SH-SY5Y (cell line): ENCODE measurements around the gene INPP5E.

Source experiments
- GATA2 ChIP-seq: IDR thresholded peaks from 2 replicates; pipeline ENCODE4 v1.6.1; 2011; ENCODE audit warnings: mild to moderate bottlenecking, low read depth, low read length
- GATA3 ChIP-seq: IDR thresholded peaks from 2 replicates; pipeline ENCODE4 v1.6.1; 2011; ENCODE audit warnings: low read depth, mild to moderate bottlenecking, low read length, moderate library complexity

INPP5E gene

DNA sequence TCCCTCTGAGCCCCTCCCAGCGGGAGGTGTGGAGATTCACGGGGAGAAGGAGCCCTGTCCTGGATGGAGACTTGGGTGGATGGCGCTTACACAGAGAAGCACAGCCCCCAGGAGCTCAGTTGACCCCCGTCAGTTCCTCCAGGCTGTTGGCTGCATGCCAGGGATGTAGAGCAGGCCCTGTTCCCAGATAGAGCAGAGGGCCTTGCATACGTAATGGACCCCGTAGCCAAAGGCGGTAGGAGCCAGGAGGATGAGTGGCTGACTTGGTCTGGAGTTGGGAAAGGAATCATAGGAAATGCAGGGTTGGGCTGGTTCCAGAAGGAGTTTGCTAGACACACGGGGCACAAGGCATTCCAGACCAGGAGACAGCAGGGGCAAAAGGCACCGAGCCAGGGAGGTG is 26.7 kb downstream of the INPP5E start:
- no peak for TF ChIP-seq GATA3

DNA sequence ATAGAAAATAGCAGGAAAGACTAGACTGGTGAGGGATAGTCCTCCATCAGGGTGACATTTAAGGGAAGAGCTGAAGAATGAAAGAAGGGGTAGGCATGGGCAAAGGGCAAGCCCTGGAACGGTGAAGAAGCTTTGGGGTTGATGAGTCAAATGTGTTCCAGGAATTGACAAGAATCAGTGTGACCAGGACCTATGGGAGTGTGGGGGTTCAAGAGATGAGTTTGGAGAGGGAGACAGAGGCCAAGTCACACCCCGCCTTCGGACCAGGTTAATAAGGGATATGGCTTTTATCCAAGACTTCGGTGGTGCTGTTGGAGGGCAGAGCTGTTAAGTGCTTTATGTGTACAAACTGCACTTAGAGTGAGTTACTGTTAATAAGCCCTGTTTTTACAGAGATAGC is 28.3 kb downstream of the INPP5E start:
- TF ChIP-seq GATA2 (no peak), GATA3 (no peak)

DNA sequence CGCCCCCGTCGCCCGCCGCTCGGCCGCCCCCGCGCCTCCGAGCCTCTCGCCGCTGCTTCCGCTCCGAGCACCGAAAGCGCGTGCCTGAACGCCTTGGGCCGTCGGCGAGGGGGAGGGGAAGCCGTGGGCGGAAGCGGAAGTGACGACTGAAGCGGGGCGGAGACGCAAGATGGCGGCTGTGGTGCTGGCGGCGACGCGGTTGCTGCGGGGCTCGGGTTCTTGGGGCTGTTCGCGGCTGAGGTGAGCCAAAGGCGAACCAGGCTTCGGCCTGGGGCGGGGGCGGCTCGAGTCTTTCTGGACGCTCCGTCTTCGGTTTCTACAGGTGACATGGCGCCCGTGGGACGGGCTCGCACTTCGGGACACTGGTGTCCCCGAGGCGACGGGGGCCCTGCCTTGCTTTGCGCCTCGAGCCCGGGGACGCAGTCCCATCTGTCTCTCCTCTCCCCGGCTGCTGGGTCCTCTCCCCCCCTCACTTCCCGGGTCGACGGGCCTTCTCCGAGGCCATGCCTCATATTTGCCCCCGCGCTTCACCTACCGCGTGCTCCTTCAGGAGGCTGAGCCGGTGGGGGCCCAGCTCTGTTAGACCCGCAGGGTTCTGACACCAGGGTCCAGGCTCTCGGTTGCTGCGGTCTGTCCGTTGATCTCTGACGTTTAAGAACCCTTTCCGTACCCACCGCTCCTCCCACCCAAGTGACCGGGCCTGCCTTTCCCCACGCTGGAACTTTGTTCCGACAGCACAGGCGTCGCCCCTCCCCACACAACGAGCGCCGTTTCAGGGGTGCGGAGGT is 29.0 kb downstream of the INPP5E start, which contains the start of the genes ENTR1 and PMPCA:
TSS of gene ENTR1 (minus strand) at position 115 of the 788 bp plus-strand sequence. CDS start 217 bp downstream, outside the sequence.
TSS of gene PMPCA (plus strand) at position 159 of the 788 bp plus-strand sequence. CDS start at position 170, 11 bp downstream.
- TF ChIP-seq GATA3: no peak
- TF ChIP-seq GATA2: no peak

- TF ChIP-seq GATA2 (no peak), GATA3 (no peak)
Observed at GRCh38 chr9:136409557-136410455, 29.8 kb downstream of the INPP5E start.

DNA sequence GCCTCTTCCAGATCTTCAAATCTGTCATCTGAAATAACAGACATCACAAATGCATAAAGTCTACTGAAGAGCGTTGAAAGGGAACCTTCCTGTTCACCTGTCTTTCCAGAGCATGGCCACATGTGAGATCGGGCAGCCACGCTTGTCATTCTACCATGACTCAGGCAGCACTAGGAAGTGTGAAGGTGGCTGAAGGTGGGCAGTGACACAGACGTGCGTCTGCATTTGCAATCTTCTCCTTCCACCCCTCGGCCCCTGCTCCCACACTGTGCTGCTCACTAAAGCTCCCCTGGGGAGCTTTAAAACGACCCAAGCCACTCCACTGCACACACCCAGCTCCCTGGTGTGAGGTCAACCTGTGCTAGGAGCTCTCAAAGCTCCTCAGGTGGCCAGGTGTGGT is 31.7 kb downstream of the INPP5E start:
- TF ChIP-seq GATA3 (no peak), GATA2 (no peak)

DNA sequence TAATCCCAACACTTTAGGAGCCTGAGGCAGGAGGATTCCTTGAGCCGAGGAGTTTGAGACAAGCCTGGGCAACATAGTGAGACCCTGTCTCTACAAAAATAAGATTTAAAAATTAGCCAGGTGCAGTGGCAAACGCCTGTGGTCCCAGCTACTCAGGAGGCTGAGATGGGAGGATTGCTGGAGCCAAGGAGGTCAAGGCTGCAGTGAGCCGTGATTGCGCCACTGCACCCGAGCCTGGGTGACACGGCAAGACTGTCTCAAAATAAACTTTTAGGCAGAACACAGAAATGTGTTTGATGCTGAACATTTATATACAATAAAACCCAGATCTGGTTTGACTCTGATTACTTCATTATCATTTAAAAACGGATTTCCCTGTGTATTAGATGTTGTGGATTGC is 34.2 kb downstream of the INPP5E start:
- TF ChIP-seq GATA2: no peak

DNA sequence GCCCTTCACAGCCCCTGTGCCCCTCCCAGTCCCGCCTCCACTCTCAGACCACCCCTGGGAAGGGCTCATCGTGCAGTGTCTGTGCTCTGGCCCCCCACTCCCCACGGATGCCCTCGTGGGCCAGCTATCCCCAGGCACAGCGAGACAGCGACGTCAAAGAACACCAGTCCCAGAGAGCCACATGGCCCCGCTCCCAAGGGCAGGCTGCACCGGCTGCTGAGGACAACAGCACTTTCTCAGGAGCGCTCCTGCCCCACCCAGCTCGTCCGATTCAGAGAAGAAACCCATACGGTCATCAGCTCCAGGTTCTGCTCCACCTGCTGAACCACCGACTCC is 34.9 kb downstream of the INPP5E start:
- no peak for TF ChIP-seq GATA3
- TF ChIP-seq GATA2: no peak

GRCh38 chr9:136403915-136404800 is 35.5 kb downstream of the INPP5E start:
- TF ChIP-seq GATA3: no peak
- TF ChIP-seq GATA2: no peak

GRCh38 chr9:136403538-136403914 is 36.1 kb downstream of the INPP5E start:
- no peak for TF ChIP-seq GATA3
- TF ChIP-seq GATA2: no peak

GRCh38 chr9:136402067-136402466 is 37.6 kb downstream of the INPP5E start:
- TF ChIP-seq GATA3: no peak

DNA sequence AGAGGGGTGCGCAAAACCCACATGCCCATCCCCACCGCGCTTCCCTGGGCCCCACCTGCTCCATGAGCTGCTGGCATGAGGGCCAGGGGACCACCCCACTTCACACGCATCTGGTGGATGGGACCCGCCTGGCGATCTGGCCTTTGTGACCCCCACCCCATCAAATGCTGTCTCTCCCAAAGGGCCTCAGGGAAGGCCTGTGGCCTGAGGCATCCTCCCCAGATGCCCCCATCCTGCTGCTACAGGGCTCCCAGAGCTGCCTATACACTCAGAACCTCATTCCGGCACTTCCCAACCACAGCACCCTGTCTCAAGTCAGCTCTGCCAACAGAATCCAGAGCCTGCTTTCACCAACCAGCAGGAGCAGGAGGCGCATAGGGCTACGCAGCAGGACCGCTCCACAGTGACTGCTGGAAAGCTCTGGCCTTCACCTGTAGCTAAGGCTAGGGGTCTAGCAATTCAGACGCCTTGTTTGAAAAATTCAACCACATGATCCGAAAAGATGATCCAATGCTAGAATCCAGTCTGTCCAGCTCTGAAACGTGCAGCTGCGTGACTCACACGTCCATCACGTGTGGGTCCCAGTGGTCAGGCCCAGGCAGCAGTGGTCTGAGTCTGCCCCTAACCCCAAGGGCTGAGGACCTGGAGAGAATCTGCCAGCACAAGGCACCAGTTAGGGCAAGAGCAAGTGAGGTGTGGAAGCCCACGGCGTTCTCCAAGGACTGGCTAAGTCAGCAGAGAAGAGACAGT is 38.3 kb downstream of the INPP5E start:
- TF ChIP-seq GATA2: no peak
- no peak for TF ChIP-seq GATA3

DNA sequence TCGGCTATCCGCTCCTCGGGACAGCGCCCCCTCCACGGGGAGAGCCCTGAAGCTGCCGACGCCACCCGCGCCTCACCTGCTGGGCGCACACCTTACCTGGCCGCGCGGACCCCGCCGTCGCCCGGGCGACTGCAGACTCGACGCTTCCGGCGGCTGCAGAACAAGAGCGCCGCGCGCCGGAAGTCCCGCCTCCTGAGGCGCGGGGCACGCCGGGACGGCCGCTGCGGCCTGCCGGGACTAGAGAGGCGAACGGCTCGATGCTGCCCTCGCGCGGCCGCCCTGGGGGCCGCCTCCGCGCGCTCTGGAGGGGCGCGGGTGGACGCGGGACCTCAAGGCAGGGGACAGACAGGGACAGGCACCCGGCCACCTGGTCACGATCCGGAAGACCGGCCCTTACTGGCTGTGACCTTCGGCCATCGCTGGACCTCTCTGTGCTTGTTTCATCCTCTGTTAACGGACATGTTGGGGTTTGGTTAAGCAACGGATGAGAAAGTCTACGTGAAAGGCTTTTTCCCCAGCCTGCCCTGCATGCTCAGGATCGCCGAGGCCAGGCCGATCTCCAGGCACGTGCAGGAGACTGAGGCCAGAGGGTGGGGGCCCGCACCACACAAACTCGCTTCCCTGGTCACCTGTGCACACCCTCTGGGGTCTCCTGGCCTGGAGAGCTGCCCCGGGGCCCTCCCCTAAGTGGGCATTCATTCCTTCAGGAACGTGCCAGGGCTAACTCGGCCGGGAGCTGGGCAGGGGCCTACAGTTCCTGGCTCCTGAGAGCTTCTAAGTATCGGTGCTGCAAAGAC is 39.4 kb downstream of the INPP5E start, which contains the start of gene SNAPC4:
TSS of gene SNAPC4 (minus strand) at position 133 of the 797 bp plus-strand sequence. CDS start 1,742 bp downstream, outside the sequence.
- TF ChIP-seq GATA3 (no peak), GATA2 (no peak)
